HEK293 (cell line): ENCODE measurements around the gene MED15.

Experiments
- CTCF ChIA-PET: fragments of 350-600 bp; formaldehyde crosslinking; extraction: SDS; loops from one replicate; lab custom pipeline; 2021; ENCODE audit warnings: antibody characterized with exemption; lab: Yijun Ruan, JAX
- POLR2A ChIA-PET: fragments of 300-600 bp; formaldehyde crosslinking; extraction: SDS; loops from one replicate; lab custom pipeline; 2020; ENCODE audit warnings: antibody characterized with exemption, inconsistent platforms; lab: Yijun Ruan, JAX
- H3K27ac ChIP-seq: fragments of 200-500 bp; sonication (Bioruptor generic); 2 replicates; pipeline ENCODE4 v1.5.1; 2014; ENCODE audit warnings: low read depth, low read length, control low read depth, inconsistent platforms; ENCODE audit errors: extremely low read depth
- H3K36me3 ChIP-seq, 2 experiments: fragments of 200-500 bp in 1 of 2; sonication (Bioruptor generic) in 1 of 2; 1 replicate in 1 of 2; 2 replicates in 1 of 2; pipeline ENCODE4 v1.5.1; 2014 to 2017; ENCODE audit warnings: inconsistent platforms in 2 of 2, low read length in 2 of 2; ENCODE audit not compliant: control insufficient read depth in 2 of 2, insufficient read depth in 1 of 2
- H3K4me1 ChIP-seq: fragments of 200-500 bp; sonication (Bioruptor generic); 2 replicates; pipeline ENCODE4 v1.5.1; 2014; ENCODE audit warnings: mild to moderate bottlenecking, low read length, inconsistent platforms; ENCODE audit not compliant: control insufficient read depth, insufficient read depth
- H3K4me3 ChIP-seq: 2 replicates; pipeline ENCODE4 v1.5.1; 2011; ENCODE audit warnings: low read depth, mild to moderate bottlenecking, control low read depth, low read length, moderate library complexity
- H3K9me3 ChIP-seq: fragments of 200-500 bp; sonication (Bioruptor generic); 2 replicates; pipeline ENCODE4 v1.5.1; 2014; ENCODE audit warnings: low read depth, low read length, inconsistent platforms; ENCODE audit not compliant: control insufficient read depth, insufficient read depth
- BCL11A ChIP-seq: fragments of 450-650 bp; formaldehyde crosslinking; IDR thresholded peaks from 2 replicates; pipeline ENCODE4 v1.5.1; 2016; ENCODE audit warnings: low read depth, missing biosample characterization, missing genetic modification characterization
- TRIM28 ChIP-seq: IDR thresholded peaks from 2 replicates; pipeline ENCODE4 v1.6.1; 2011; ENCODE audit warnings: low read length, control low read depth, borderline replicate concordance
- ZBTB8A ChIP-seq: fragments of 450-650 bp; formaldehyde crosslinking; IDR thresholded peaks from 2 replicates; pipeline ENCODE4 v1.5.1; 2016; ENCODE audit warnings: missing biosample characterization, missing genetic modification characterization
- ZIC2 ChIP-seq: fragments of 450-650 bp; formaldehyde crosslinking; IDR thresholded peaks from 2 replicates; pipeline ENCODE4 v1.5.1; 2016; ENCODE audit warnings: missing biosample characterization, missing genetic modification characterization
- ZNF146 ChIP-seq: fragments of 450-650 bp; formaldehyde crosslinking; IDR thresholded peaks from 2 replicates; pipeline ENCODE4 v1.5.1; 2016; ENCODE audit warnings: missing biosample characterization, missing genetic modification characterization
- ZNF214 ChIP-seq: fragments of 450-650 bp; formaldehyde crosslinking; IDR thresholded peaks from 2 replicates; pipeline ENCODE4 v1.5.1; 2017; ENCODE audit warnings: missing biosample characterization, mild to moderate bottlenecking, missing genetic modification characterization, borderline replicate concordance
- ZNF366 ChIP-seq: fragments of 450-650 bp; formaldehyde crosslinking; conservative IDR thresholded peaks from 2 replicates; pipeline ENCODE4 v1.5.1; 2016; ENCODE audit warnings: missing biosample characterization, missing genetic modification characterization
- ZNF404 ChIP-seq: fragments of 450-650 bp; formaldehyde crosslinking; IDR thresholded peaks from 2 replicates; pipeline ENCODE4 v1.5.1; 2017; ENCODE audit warnings: missing biosample characterization, missing genetic modification characterization
- ZNF433 ChIP-seq: fragments of 450-650 bp; formaldehyde crosslinking; IDR thresholded peaks from 2 replicates; pipeline ENCODE4 v1.5.1; 2016; ENCODE audit warnings: missing biosample characterization, missing genetic modification characterization, low read depth
- ZNF585B ChIP-seq: fragments of 450-650 bp; formaldehyde crosslinking; IDR thresholded peaks from 2 replicates; pipeline ENCODE4 v1.5.1; 2016; ENCODE audit warnings: missing biosample characterization, missing genetic modification characterization
- TF ChIP-seq, protein P1 (sequence below): fragments of 450-650 bp; formaldehyde crosslinking; IDR thresholded peaks from 2 replicates; pipeline ENCODE4 v1.5.1; 2017; ENCODE audit warnings: missing biosample characterization, missing genetic modification characterization
- TF ChIP-seq, protein P2 (sequence below): fragments of 450-650 bp; formaldehyde crosslinking; IDR thresholded peaks from 2 replicates; pipeline ENCODE4 v1.5.1; 2016; ENCODE audit warnings: missing biosample characterization, missing genetic modification characterization
- TF ChIP-seq, protein P3 (sequence below): fragments of 450-650 bp; IDR thresholded peaks from 2 replicates; pipeline ENCODE4 v1.5.1; 2018; ENCODE audit warnings: missing biosample characterization, missing genetic modification characterization
- TF ChIP-seq, protein P4 (sequence below): fragments of 450-650 bp; formaldehyde crosslinking; IDR thresholded peaks from 2 replicates; pipeline ENCODE4 v1.5.1; 2017; ENCODE audit warnings: missing biosample characterization, missing genetic modification characterization
- TF ChIP-seq, protein P5 (sequence below): fragments of 450-650 bp; formaldehyde crosslinking; IDR thresholded peaks from 2 replicates; pipeline ENCODE4 v1.5.1; 2016; ENCODE audit warnings: missing biosample characterization, missing genetic modification characterization
- TF ChIP-seq, protein P6 (sequence below): fragments of 450-650 bp; formaldehyde crosslinking; IDR thresholded peaks from 2 replicates; pipeline ENCODE4 v1.5.1; 2016; ENCODE audit warnings: missing biosample characterization, missing genetic modification characterization

MED15 gene

DNA sequence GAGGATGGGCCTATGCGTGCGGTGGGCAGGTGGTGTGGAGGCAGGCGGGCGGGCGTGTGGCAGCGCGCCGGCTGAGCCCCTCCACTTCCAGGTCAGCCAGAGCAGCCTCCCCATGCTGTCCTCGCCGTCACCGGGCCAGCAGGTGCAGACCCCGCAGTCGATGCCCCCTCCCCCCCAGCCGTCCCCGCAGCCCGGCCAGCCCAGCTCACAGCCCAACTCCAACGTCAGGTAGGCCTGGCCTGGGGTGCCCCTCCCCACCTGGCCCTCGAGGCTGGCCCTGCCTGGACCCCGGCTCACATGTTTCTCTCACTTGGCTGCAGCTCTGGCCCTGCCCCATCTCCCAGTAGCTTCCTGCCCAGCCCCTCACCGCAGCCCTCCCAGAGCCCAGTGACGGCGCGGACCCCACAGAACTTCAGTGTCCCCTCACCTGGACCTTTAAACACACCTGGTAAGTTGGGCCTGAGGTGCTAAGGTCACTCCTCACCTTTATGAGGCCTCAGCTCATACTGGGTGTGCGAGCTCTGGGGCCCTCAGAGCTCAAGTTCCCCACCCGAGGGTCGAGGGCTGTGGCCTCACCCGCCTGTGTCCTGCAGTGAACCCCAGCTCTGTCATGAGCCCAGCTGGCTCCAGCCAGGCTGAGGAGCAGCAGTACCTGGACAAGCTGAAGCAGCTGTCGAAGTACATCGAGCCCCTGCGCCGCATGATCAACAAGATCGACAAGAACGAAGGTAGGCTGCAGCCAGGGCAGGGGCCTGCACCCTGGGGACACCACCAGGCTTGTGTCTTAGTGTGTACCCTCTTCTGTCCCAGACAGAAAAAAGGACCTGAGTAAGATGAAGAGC is 75.3 kb downstream of the MED15 start:
- H3K4me1 ChIP-seq, result no peaks in the 10 kb centered on the region
- TF ChIP-seq ZNF366 (tag by site-specific recombination), result no peak
- no peak for TF ChIP-seq ZNF214 (tag by site-specific recombination)
- TF ChIP-seq, protein P1, sequence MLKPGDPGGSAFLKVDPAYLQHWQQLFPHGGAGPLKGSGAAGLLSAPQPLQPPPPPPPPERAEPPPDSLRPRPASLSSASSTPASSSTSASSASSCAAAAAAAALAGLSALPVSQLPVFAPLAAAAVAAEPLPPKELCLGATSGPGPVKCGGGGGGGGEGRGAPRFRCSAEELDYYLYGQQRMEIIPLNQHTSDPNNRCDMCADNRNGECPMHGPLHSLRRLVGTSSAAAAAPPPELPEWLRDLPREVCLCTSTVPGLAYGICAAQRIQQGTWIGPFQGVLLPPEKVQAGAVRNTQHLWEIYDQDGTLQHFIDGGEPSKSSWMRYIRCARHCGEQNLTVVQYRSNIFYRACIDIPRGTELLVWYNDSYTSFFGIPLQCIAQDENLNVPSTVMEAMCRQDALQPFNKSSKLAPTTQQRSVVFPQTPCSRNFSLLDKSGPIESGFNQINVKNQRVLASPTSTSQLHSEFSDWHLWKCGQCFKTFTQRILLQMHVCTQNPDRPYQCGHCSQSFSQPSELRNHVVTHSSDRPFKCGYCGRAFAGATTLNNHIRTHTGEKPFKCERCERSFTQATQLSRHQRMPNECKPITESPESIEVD (tag by site-specific recombination), result no peak
- TF ChIP-seq ZNF585B (tag by site-specific recombination), result no peak
- no peak for TF ChIP-seq ZBTB8A
- TF ChIP-seq, protein P2, sequence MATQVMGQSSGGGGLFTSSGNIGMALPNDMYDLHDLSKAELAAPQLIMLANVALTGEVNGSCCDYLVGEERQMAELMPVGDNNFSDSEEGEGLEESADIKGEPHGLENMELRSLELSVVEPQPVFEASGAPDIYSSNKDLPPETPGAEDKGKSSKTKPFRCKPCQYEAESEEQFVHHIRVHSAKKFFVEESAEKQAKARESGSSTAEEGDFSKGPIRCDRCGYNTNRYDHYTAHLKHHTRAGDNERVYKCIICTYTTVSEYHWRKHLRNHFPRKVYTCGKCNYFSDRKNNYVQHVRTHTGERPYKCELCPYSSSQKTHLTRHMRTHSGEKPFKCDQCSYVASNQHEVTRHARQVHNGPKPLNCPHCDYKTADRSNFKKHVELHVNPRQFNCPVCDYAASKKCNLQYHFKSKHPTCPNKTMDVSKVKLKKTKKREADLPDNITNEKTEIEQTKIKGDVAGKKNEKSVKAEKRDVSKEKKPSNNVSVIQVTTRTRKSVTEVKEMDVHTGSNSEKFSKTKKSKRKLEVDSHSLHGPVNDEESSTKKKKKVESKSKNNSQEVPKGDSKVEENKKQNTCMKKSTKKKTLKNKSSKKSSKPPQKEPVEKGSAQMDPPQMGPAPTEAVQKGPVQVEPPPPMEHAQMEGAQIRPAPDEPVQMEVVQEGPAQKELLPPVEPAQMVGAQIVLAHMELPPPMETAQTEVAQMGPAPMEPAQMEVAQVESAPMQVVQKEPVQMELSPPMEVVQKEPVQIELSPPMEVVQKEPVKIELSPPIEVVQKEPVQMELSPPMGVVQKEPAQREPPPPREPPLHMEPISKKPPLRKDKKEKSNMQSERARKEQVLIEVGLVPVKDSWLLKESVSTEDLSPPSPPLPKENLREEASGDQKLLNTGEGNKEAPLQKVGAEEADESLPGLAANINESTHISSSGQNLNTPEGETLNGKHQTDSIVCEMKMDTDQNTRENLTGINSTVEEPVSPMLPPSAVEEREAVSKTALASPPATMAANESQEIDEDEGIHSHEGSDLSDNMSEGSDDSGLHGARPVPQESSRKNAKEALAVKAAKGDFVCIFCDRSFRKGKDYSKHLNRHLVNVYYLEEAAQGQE (tag by site-specific recombination), result no peak
- TF ChIP-seq, protein P3, sequence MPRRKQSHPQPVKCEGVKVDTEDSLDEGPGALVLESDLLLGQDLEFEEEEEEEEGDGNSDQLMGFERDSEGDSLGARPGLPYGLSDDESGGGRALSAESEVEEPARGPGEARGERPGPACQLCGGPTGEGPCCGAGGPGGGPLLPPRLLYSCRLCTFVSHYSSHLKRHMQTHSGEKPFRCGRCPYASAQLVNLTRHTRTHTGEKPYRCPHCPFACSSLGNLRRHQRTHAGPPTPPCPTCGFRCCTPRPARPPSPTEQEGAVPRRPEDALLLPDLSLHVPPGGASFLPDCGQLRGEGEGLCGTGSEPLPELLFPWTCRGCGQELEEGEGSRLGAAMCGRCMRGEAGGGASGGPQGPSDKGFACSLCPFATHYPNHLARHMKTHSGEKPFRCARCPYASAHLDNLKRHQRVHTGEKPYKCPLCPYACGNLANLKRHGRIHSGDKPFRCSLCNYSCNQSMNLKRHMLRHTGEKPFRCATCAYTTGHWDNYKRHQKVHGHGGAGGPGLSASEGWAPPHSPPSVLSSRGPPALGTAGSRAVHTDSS (tag by site-specific recombination), result no peak
- TF ChIP-seq BCL11A (tag by site-specific recombination), result no peak
- no peak for TF ChIP-seq ZNF404 (tag by site-specific recombination)
- TF ChIP-seq ZNF433 (tag by site-specific recombination), result no peak
- no peak for TF ChIP-seq ZNF146
- TF ChIP-seq, protein P4, sequence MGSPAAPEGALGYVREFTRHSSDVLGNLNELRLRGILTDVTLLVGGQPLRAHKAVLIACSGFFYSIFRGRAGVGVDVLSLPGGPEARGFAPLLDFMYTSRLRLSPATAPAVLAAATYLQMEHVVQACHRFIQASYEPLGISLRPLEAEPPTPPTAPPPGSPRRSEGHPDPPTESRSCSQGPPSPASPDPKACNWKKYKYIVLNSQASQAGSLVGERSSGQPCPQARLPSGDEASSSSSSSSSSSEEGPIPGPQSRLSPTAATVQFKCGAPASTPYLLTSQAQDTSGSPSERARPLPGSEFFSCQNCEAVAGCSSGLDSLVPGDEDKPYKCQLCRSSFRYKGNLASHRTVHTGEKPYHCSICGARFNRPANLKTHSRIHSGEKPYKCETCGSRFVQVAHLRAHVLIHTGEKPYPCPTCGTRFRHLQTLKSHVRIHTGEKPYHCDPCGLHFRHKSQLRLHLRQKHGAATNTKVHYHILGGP (tag by site-specific recombination), result no peak
- ChIA-PET POLR2A (interaction anchor here (0.9 kb wide), 1 partner anchor 10 kb away, joined by 3 read pairs; no protein-coding TSS in a partner anchor), CTCF (interaction anchor here (0.6 to 2.6 kb wide), 6 partner anchors 8 to 1002 kb away, joined by 3 to 21 read pairs (median 3); no protein-coding TSS in a partner anchor)
- no peak overlapping the region for H3K27ac ChIP-seq
- peaks cover 3 to 100% of the 10 kb centered on the region in 2 experiments; a peak in 2 of 3 replicates for H3K36me3 ChIP-seq
- no peak overlapping the region for H3K4me3 ChIP-seq
- H3K9me3 ChIP-seq, result no peaks in the 10 kb centered on the region

DNA sequence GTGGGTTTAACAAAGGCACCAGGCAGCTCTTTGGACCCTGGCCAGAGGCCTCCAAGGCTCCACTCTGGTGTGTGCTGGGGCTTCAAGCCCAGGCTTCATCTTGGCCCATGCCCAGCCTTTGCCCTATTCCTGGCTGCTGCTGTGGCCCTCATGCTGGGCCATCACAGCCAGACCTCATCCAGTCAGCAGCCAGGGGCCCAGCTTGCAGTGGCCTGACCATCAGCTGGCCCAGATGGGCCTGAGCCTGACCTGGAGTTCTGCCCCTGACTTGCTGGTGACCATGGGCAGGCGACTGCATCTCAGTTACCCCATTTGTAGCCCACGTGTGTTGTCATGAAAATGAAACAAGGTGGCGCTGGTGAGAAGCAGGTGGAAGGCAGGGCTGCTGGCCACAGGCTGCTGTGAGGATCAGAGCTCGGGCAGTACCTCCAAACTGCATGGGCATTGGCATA is 76.1 kb downstream of the MED15 start:
- peak; percentile 46 for TF ChIP-seq ZIC2
- TF ChIP-seq TRIM28, result no peak
- TF ChIP-seq, protein P5, sequence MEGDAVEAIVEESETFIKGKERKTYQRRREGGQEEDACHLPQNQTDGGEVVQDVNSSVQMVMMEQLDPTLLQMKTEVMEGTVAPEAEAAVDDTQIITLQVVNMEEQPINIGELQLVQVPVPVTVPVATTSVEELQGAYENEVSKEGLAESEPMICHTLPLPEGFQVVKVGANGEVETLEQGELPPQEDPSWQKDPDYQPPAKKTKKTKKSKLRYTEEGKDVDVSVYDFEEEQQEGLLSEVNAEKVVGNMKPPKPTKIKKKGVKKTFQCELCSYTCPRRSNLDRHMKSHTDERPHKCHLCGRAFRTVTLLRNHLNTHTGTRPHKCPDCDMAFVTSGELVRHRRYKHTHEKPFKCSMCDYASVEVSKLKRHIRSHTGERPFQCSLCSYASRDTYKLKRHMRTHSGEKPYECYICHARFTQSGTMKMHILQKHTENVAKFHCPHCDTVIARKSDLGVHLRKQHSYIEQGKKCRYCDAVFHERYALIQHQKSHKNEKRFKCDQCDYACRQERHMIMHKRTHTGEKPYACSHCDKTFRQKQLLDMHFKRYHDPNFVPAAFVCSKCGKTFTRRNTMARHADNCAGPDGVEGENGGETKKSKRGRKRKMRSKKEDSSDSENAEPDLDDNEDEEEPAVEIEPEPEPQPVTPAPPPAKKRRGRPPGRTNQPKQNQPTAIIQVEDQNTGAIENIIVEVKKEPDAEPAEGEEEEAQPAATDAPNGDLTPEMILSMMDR (tag by site-specific recombination), result peak; percentile 23; the same call in 1 of the 2 replicates
- TF ChIP-seq, protein P6, sequence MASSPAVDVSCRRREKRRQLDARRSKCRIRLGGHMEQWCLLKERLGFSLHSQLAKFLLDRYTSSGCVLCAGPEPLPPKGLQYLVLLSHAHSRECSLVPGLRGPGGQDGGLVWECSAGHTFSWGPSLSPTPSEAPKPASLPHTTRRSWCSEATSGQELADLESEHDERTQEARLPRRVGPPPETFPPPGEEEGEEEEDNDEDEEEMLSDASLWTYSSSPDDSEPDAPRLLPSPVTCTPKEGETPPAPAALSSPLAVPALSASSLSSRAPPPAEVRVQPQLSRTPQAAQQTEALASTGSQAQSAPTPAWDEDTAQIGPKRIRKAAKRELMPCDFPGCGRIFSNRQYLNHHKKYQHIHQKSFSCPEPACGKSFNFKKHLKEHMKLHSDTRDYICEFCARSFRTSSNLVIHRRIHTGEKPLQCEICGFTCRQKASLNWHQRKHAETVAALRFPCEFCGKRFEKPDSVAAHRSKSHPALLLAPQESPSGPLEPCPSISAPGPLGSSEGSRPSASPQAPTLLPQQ (tag by site-specific recombination), result no peak
- CTCF ChIA-PET, result interaction anchor here (0.7 to 2.6 kb wide), 6 partner anchors 9 to 1002 kb away, joined by 3 to 21 read pairs (median 4); no protein-coding TSS in a partner anchor
- no peaks in the 10 kb centered on the region for H3K9me3 ChIP-seq
- no peaks in the 10 kb centered on the region for H3K4me1 ChIP-seq
- POLR2A ChIA-PET, result no interaction called here
- peaks cover 0 to 95% of the 10 kb centered on the region in 2 experiments; a peak in 1 of 3 replicates for H3K36me3 ChIP-seq
- no peak overlapping the region for H3K27ac ChIP-seq
- no peak overlapping the region for H3K4me3 ChIP-seq
